SK-N-SH (cell line): ENCODE results near the gene CDH11.

Source experiments
- JUND ChIP-seq: IDR thresholded peaks from 2 replicates; pipeline ENCODE4 v1.4.0; 2012
- POLR2AphosphoS5 ChIP-seq: IDR thresholded peaks from 2 replicates; pipeline ENCODE4 v1.6.1; 2012; ENCODE audit warnings: low read depth, low read length
- RXRA ChIP-seq: IDR thresholded peaks from 2 replicates; pipeline ENCODE4 v1.4.0; 2012; ENCODE audit warnings: low read depth, mild to moderate bottlenecking, borderline replicate concordance
- SIN3A ChIP-seq: IDR thresholded peaks from 2 replicates; pipeline ENCODE4 v1.6.1; 2012; ENCODE audit warnings: low read depth, mild to moderate bottlenecking, low read length, moderate library complexity, borderline replicate concordance
- YY1 ChIP-seq: IDR thresholded peaks from 2 replicates; pipeline ENCODE4 v1.4.0; 2012; ENCODE audit warnings: low read depth, mild to moderate bottlenecking
- TF ChIP-seq, protein P1 (sequence below): fragments of 200-600 bp; sonication (generic); IDR thresholded peaks from 2 replicates; pipeline ENCODE4 v1.6.1; 2017; ENCODE audit warnings: antibody characterized with exemption, mild to moderate bottlenecking, moderate library complexity
- TF ChIP-seq, protein P2 (sequence below): IDR thresholded peaks from 2 replicates; pipeline ENCODE4 v1.4.0; 2012; ENCODE audit warnings: low read depth, borderline replicate concordance

DNA sequence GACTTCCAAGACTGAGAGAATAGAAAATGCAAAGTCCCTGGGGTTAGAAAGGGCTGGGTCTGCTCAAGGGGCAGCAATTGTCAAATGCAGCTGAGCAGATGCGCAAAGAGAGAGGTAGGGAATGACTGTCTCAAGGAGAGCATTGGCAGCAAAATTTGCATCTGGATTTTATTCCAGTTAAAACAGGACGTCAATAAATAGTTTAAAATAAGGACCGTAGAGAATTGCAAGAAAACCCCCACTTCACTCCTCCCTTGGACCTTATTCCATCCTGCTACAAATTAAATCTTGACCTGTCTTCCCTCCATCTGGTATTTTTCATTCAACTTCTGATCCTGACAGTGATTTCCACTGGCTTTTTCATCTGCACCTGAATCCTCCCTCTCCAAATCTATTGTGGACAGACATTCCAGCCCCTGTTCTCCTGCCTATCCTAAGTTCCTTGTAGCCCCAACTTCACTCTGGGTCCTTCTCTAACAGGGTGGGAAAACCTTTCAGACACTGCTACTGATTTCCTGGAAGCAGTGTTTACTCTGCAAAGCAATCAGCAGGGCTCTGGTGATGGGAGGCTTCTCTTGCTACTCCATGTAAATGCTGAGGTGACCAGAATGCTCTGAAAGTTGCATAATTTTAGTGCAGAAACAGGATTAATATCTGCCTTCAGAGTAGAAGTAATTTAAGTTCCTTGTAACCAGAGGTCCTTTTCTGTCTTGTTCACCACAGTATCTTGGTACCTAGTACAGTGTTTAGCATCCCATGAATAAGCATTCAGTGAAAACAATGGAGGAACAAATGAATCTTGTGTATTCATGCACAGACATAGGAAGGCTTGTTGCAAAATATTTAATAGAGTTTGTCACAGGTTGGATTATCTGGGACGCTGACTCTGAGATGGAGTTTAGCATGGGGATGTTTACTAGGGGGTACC lies 79.2 kb downstream of the CDH11 start:
- TF ChIP-seq, protein P1, sequence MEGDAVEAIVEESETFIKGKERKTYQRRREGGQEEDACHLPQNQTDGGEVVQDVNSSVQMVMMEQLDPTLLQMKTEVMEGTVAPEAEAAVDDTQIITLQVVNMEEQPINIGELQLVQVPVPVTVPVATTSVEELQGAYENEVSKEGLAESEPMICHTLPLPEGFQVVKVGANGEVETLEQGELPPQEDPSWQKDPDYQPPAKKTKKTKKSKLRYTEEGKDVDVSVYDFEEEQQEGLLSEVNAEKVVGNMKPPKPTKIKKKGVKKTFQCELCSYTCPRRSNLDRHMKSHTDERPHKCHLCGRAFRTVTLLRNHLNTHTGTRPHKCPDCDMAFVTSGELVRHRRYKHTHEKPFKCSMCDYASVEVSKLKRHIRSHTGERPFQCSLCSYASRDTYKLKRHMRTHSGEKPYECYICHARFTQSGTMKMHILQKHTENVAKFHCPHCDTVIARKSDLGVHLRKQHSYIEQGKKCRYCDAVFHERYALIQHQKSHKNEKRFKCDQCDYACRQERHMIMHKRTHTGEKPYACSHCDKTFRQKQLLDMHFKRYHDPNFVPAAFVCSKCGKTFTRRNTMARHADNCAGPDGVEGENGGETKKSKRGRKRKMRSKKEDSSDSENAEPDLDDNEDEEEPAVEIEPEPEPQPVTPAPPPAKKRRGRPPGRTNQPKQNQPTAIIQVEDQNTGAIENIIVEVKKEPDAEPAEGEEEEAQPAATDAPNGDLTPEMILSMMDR: no peak
- TF ChIP-seq SIN3A: no peak
- TF ChIP-seq YY1: no peak
- TF ChIP-seq RXRA: no peak
- TF ChIP-seq POLR2AphosphoS5: no peak
- TF ChIP-seq, protein P2, sequence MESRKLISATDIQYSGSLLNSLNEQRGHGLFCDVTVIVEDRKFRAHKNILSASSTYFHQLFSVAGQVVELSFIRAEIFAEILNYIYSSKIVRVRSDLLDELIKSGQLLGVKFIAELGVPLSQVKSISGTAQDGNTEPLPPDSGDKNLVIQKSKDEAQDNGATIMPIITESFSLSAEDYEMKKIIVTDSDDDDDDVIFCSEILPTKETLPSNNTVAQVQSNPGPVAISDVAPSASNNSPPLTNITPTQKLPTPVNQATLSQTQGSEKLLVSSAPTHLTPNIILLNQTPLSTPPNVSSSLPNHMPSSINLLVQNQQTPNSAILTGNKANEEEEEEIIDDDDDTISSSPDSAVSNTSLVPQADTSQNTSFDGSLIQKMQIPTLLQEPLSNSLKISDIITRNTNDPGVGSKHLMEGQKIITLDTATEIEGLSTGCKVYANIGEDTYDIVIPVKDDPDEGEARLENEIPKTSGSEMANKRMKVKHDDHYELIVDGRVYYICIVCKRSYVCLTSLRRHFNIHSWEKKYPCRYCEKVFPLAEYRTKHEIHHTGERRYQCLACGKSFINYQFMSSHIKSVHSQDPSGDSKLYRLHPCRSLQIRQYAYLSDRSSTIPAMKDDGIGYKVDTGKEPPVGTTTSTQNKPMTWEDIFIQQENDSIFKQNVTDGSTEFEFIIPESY: no peak
- no peak for TF ChIP-seq JUND
